GM12872 (cell line): ENCODE results near the gene POLR3GL.

ENCODE experiments used
- TF ChIP-seq, protein P1 (sequence below): IDR thresholded peaks from 3 replicates; pipeline ENCODE4 v1.5.1; 2011; ENCODE audit warnings: low read depth, mild to moderate bottlenecking, low read length, moderate library complexity; ENCODE audit not compliant: insufficient read depth

Gene POLR3GL

DNA sequence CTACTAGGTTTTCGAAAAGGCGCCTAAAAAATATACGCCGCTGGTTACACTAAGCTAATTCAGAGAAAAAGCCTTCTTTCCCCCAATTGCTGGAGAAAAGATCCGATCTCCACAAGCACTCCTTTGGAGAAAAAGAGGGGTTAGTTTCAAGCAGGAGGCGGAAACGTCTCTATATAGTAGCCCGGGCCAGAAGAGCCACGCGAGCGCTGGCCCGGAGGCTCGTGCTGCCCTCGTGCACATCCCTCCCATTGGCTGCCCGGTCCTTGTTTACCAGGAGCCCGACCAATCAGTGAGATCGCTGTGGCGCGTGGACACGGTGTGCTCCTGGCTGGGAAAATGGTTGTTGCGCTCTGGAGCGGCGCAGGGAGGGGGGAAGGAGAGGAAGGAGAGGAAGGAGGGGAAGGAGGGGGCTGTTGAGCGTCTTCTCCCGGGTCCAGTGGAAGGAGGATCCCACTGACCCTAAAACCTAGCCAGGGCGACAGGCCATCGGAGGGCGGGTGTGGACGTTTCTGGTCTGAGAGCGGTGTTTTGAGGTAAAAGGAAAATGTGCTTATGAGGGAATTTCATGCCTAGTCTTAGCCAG lies 32.0 kb downstream of the POLR3GL start, which contains the start of gene TXNIP:
Gene TXNIP, minus strand, starts transcription at position 147 of the 583 bp plus-strand sequence. CDS start 313 bp downstream, outside the sequence.
- TF ChIP-seq, protein P1, sequence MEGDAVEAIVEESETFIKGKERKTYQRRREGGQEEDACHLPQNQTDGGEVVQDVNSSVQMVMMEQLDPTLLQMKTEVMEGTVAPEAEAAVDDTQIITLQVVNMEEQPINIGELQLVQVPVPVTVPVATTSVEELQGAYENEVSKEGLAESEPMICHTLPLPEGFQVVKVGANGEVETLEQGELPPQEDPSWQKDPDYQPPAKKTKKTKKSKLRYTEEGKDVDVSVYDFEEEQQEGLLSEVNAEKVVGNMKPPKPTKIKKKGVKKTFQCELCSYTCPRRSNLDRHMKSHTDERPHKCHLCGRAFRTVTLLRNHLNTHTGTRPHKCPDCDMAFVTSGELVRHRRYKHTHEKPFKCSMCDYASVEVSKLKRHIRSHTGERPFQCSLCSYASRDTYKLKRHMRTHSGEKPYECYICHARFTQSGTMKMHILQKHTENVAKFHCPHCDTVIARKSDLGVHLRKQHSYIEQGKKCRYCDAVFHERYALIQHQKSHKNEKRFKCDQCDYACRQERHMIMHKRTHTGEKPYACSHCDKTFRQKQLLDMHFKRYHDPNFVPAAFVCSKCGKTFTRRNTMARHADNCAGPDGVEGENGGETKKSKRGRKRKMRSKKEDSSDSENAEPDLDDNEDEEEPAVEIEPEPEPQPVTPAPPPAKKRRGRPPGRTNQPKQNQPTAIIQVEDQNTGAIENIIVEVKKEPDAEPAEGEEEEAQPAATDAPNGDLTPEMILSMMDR, result no peak

DNA sequence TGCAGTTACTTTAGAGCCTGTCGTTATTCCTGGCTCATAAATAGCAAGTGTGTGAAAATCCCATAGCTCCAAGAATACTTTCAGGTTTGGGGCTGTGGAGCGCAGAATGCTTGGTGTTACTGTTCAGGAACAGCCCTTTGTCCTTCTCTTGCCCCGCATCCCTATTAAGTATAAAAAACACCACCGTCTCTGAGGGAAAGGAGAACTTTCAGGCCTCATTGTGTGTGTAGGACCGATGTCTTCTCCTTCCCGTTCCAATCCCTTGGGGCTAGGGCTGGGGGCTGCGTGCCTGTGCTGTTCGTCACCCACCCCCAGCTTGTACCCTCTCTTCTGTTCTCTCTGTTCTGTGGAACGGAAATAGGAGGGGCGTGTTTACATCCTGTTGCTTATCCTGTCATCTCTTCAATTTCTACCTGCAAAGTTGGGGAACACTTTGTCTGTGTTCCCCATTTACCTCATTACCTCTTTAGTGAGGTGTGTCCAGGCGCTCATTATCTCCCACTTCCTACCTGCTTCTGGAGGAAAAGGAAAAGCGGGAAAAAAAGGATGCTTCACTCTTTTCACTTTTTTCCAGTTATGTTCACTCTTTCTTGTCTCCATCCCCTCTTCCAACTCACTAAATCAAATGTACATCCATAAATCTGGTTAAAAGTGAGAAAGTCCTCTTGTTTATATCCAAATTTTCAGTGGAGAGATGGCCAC lies 32.7 kb downstream of the POLR3GL start:
- TF ChIP-seq, protein P1, result no peak

DNA sequence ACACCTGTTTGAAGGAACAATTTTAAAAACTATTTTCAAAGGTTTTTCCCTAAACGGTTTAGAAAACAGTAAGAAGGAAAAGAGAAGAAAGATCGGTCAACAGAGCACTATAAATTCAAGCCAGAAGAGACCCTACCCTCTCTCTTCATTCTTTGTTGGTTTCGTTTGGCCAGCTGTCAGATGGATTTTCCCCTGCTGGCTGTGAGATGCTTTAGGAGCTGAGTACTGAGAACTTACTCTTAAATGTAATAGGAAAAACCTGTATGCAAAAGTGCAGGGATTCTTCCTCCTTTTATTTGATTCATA lies 33.2 kb downstream of the POLR3GL start:
- TF ChIP-seq, protein P1, result no peak

DNA sequence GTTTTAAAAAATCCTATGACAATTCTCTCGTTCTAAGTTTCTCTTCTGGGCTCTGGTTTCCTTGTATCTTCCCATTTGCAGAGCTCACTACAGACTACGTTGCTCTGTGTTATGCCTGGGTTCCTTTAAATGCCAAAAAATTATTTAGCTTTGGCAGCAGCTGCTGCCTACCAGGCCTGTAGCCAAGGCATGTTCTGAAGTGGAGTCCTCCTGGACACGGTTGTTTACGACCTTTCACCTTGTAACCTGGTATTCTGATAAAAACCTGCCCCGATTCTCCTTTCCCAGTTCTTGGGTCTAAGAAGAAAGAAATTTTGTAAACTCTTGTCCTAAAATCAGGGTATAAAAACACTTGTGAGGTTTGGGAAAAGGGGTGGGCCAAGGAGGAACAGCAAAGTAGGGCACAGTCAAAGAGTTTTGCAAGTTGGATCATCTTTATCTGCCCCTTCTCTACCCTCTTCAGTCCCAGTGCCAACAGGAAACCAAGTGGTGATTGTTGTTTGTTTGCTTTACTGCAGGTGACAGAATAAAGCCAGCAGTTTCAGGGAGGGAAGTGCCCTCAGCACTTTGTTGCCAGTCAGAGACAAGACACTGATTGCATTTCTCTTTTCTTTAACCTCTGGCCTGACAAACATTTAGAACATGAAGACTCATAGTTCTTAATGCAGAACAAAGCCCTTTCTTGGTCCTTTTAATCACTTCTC lies 35.0 kb downstream of the POLR3GL start:
- TF ChIP-seq, protein P1, result no peak

DNA sequence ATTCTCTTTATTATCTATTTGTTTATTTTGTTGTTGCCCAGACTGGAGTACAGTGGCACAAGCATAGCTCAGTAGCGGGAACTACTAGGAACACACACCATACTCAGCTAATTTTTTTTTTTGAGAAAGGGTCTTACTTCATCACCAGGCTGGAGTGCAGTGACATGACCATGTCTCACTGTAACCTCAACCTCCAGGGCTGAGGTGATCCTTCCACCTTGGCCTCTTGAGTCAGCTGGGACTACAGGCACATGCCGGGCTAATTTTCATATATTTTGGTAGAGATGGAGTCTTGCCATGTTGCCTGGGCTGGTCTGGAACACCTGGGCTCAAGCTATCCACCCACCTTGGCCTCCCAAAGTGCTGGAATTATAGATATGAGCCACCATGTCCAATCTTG lies 37.2 kb downstream of the POLR3GL start:
- TF ChIP-seq, protein P1, result no peak

DNA sequence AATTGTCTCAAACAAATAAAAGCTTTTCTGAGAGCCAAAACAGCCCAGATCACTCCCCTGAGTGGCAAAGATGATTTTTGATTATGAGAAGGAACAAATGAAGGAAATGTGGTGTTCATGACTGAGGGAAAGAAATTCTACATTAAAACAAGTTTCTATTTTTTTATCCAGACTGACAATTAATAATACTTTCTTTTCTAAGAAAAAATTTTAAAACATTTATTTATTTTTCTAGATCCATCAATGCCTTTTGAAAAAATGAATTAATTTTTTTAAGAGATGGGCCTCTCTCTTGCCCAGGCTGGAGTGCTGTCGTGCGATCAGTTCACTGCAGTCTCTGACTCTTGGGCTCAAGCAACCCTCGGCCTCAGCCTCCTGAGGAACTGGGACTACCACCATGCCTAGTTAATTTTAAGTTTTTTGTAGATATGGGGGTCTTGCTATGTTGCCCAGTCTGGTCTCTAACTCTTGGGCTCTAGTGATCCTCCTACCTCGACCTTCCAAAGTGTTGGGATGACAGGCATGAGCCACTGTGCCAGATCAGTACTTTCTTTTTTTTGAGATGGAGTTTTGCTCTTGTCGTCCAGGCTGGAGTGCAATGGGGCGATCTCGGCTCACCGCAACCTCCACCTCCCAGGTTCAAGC lies 43.1 kb downstream of the POLR3GL start:
- TF ChIP-seq, protein P1, result no peak

DNA sequence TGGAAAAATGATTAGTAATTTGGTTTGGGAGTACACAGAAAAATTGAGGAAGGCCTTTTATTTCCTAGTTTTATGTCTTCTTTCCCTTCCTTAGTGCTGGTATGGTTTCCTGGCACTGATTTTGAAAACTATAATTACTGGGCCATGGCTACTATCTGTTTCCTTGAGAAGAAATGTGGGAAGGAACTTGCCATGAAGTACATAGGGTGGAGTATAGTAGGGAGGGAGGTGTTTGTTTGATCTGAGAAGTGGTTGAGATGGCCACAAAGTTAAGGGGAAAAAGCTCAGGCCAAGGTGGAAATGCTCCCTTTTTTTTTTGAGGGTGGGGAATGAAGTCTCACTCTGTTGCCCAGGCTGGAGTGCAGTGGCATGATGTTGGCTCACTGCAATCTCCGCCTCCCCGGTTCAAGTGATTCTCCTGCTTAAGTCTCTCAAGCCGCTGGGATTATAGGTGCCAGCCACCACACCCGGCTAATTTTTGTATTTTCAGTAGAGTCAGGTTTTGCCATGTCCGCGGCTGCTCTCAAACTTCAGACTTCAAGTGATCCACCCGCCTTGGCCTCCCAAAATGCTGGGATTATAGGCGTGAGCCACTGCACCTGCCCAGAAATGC lies 45.7 kb downstream of the POLR3GL start:
- TF ChIP-seq, protein P1, result no peak
